ENCODE results near the gene CLEC16A.
"Not testable (repeated sequence)": the region's sequence is repeated elsewhere in the genome, so short reads cannot be mapped to it uniquely, and the experiment has no call there.

Gene CLEC16A

GRCh38 chr16:11207646-11208045 lies 263.3 kb downstream of the CLEC16A start:
- no peak for DNase-seq

- no peak for DNase-seq
Observed at GRCh38 chr16:11208916-11209665, 264.7 kb downstream of the CLEC16A start.

GRCh38 chr16:11210260-11210659 lies 265.9 kb downstream of the CLEC16A start:
- DNase-seq = no peak

GRCh38 chr16:11211061-11211976 lies 267.0 kb downstream of the CLEC16A start:
- DNase-seq = no peak

GRCh38 chr16:11211977-11212797 lies 267.8 kb downstream of the CLEC16A start:
- no peak for DNase-seq

- no peak for DNase-seq
Observed at GRCh38 chr16:11212798-11213196, 268.4 kb downstream of the CLEC16A start.

- DNase-seq = no peak
Observed at GRCh38 chr16:11213373-11213772, 269.0 kb downstream of the CLEC16A start.

GRCh38 chr16:11213799-11214198 lies 269.4 kb downstream of the CLEC16A start:
- no peak for DNase-seq

GRCh38 chr16:11215935-11216556 lies 271.7 kb downstream of the CLEC16A start:
- no peak for DNase-seq

GRCh38 chr16:11217651-11218603 lies 273.6 kb downstream of the CLEC16A start:
- DNase-seq = no peak

GRCh38 chr16:11218604-11218962 lies 274.2 kb downstream of the CLEC16A start:
- no peak for DNase-seq

GRCh38 chr16:11219178-11219577 lies 274.8 kb downstream of the CLEC16A start:
- no peak for DNase-seq

- not testable (repeated sequence) for DNase-seq
Observed at GRCh38 chr16:11220507-11220906, 276.1 kb downstream of the CLEC16A start.

GRCh38 chr16:11224096-11224893 lies 279.9 kb downstream of the CLEC16A start:
- DNase-seq = no peak

- no peak for DNase-seq
Observed at GRCh38 chr16:11224894-11225676, 280.7 kb downstream of the CLEC16A start.

- DNase-seq = no peak
Observed at GRCh38 chr16:11225677-11226549, 281.5 kb downstream of the CLEC16A start.

GRCh38 chr16:11229432-11229831 lies 285.1 kb downstream of the CLEC16A start:
- no peak for DNase-seq

GRCh38 chr16:11229906-11230305 lies 285.5 kb downstream of the CLEC16A start:
- no peak for DNase-seq

Measured in eye (tissue), 1 donor.